VCaP (cell line): Measurements from ENCODE around the gene AP3S1.
A peak's percentile ranks its signal among the peaks of the same experiment; 100 is the strongest.

Experiments used
- H3K27ac ChIP-seq: fragments of 450-650 bp; 2 replicates; pipeline ENCODE4 v1.5.1; 2017
- CTCF ChIP-seq: fragments of 450-650 bp; conservative IDR thresholded peaks from 2 replicates; pipeline ENCODE4 v1.5.1; 2017; ENCODE audit warnings: mild to moderate bottlenecking, moderate library complexity

The AP3S1 gene

GRCh38 chr5:115842952-115843351, 1.2 kb downstream of the AP3S1 start:
- TF ChIP-seq CTCF = no peak; the same call in 1 of the 2 replicates
- peak overlapping the region; percentile 88 for H3K27ac ChIP-seq

DNA sequence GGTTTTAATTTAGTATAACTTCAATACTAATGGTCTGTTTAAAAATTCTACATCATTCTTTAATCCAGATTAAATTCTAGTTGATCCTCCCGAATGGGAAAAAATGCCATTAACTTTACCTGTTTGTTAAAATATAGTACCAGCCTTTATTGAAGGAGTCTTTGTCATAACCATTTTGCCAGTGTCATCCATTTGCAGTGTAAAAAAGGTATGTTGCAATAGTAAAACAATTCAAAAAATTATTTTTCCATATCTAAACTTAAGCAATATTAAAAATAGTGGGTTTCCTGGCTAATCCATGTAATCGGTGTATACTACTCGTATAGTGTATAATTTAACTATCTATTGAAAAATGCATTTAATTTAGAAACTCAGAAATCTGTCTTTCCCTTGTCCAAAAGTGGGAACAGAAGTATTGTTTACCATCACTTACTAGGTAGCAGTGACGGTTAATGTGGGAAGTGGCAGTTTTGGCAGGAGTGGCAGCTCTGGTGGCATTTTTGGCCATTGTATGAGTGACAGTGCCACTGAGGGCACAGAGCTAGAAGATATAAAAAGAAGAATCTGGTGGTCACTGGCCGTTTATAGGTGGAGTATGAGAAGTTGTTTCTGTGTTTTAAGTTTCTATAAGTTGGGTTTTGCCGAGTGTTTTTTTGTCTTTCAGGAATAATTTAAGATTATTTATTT, 1.9 kb downstream of the AP3S1 start:
- peak overlapping the region; percentile 88 for H3K27ac ChIP-seq
- no peak for TF ChIP-seq CTCF

- no peak for TF ChIP-seq CTCF
- no peak overlapping the region for H3K27ac ChIP-seq
Measured at GRCh38 chr5:115844321-115844817, 2.6 kb downstream of the AP3S1 start.

DNA sequence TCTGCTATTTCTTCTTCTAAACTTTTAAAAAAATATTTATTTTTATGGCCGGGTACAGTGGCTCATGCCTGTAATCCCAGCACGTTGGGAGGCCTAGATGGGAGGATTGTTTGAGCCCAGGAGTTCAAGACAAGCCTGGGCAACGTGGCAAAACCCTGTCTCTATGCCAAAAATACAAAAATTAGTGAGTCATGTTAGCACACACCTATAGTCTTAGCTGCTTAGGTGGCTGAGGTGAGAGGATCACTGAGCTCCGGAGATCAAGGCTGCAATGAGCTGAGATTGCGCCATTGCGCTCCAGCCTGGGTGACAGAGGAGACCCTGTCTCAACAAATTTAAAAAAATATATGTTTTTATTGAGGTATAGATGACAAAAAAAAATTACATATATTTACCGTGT, 5.6 kb downstream of the AP3S1 start:
- H3K27ac ChIP-seq = no peak overlapping the region
- no peak for TF ChIP-seq CTCF

DNA sequence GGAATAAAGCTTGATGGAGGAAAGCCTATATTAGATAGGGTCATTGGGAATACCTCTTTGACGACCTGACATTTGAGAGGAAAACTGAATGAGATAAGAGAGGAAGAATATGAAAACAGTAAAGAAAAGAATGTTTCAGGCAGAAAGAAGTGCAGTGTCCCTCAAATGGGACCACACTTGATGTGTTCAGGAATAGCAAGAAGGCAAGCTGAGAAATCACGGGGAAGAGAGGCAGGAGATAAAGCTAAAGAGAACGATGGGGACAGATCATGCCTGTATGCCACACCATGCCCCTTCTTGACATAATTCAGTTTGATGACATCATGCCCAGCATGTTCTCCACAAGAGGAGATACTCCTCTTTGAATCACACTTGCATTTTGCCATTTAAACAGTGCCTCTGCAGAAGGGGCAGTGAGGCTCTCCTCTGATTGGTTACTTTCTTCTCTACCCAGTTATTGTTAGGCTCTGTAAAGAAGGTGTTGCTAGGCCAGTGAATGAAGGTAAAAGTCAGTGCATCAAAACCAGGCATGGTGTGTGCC, 7.6 kb downstream of the AP3S1 start:
- TF ChIP-seq CTCF = no peak
- H3K27ac ChIP-seq = peak overlapping the region; percentile 77

GRCh38 chr5:115850744-115851416, 9.1 kb downstream of the AP3S1 start:
- H3K27ac ChIP-seq = peak overlapping the region; percentile 77
- no peak for TF ChIP-seq CTCF

GRCh38 chr5:115854139-115854538, 12.4 kb downstream of the AP3S1 start:
- no peak for TF ChIP-seq CTCF
- H3K27ac ChIP-seq = no peak overlapping the region
